OCI-LY3 (cell line): Measurements from ENCODE around the gene USF3.

Experiments
- H2AFZ ChIP-seq: fragments of 200-600, 300-600 bp; shearing (Covaris generic); 2 replicates; pipeline ENCODE4 v1.6.0; 2014; ENCODE audit warnings: antibody characterized with exemption, low read depth, low read length
- H3K27ac ChIP-seq: fragments of 200-600, 300-600 bp; sonication (generic); 2 replicates; pipeline ENCODE4 v1.5.1; 2014; ENCODE audit warnings: mild to moderate bottlenecking, low read length, moderate library complexity, mixed read lengths
- H3K27me3 ChIP-seq: fragments of 200-600, 300-600 bp; sonication (generic); 2 replicates; pipeline ENCODE4 v1.6.1; 2014; ENCODE audit warnings: low read depth, low read length, mixed read lengths
- H3K36me3 ChIP-seq: fragments of 200-600, 300-600 bp; sonication (generic); replicated peaks from 2 replicates; pipeline ENCODE3; 2014; ENCODE audit warnings: low read depth, low read length, mixed read lengths
- H3K4me1 ChIP-seq: fragments of 300-600, 200-600 bp; sonication (generic); 2 replicates; pipeline ENCODE4 v1.6.1; 2014; ENCODE audit warnings: low read length, mixed read lengths
- H3K4me2 ChIP-seq: fragments of 200-600, 300-600 bp; sonication (generic); 2 replicates; pipeline ENCODE4 v1.6.1; 2014; ENCODE audit warnings: low read length, mixed read lengths
- H3K4me3 ChIP-seq: fragments of 300-600, 200-600 bp; sonication (generic); 2 replicates; pipeline ENCODE4 v1.5.1; 2014; ENCODE audit warnings: antibody characterized with exemption, mild to moderate bottlenecking, low read length, moderate library complexity
- H3K79me2 ChIP-seq: fragments of 300-600, 200-600 bp; shearing (Covaris generic); 2 replicates; pipeline ENCODE4 v1.6.1; 2014; ENCODE audit warnings: mild to moderate bottlenecking, low read length, mixed read lengths
- H3K9ac ChIP-seq: fragments of 300-600, 200-600 bp; shearing (Covaris generic); 2 replicates; pipeline ENCODE4 v1.6.0; 2014; ENCODE audit warnings: mild to moderate bottlenecking, low read length, moderate library complexity
- H3K9me3 ChIP-seq: fragments of 200-600, 300-600 bp; shearing (Covaris generic); 2 replicates; pipeline ENCODE4 v1.6.1; 2014; ENCODE audit warnings: low read length, mixed read lengths; ENCODE audit not compliant: insufficient read depth
- H4K20me1 ChIP-seq: fragments of 200-600, 300-600 bp; sonication (generic); 2 replicates; pipeline ENCODE4 v1.6.1; 2016; ENCODE audit warnings: low read length, mixed read lengths; ENCODE audit not compliant: insufficient read depth
- EZH2phosphoT487 ChIP-seq: fragments of 200-600 bp; shearing (Covaris generic); IDR thresholded peaks from 2 replicates; pipeline ENCODE4 v1.6.1; 2018; ENCODE audit warnings: antibody characterized with exemption, mixed run types, low read depth
- TF ChIP-seq, protein P1 (sequence below): fragments of 200-600, 300-600 bp; sonication (generic); IDR thresholded peaks from 2 replicates; pipeline ENCODE4 v1.5.1; 2014; ENCODE audit warnings: antibody characterized with exemption, low read length, low read depth

The USF3 gene

DNA sequence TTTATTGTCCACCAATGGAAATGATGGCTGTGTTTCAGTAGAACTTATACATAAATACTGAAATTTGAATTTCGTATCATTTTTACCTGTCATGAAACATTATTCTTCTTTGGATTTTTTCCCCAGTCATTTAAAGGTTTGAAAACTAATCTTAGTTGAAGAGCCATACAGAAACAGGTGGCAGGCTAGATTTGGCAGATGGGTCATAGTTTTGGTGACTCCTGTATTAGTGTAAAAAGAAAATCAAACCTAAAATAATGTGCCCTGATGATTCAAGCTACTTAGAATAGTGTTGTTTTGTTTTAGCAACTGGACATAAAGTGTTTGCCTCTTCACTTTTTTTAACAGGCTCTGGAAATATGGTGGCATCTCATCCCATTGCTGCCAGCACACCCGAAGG is 95.2 kb downstream of the USF3 start:
- no peaks in the 10 kb centered on the region for H3K79me2 ChIP-seq
- H3K4me3 ChIP-seq, result no peak overlapping the region
- H3K9me3 ChIP-seq, result no peaks in the 10 kb centered on the region
- H3K27ac ChIP-seq, result no peak overlapping the region
- no peaks in the 10 kb centered on the region for H3K36me3 ChIP-seq
- no peaks in the 10 kb centered on the region for H4K20me1 ChIP-seq
- H2AFZ ChIP-seq, result no peak overlapping the region
- no peak overlapping the region for H3K9ac ChIP-seq
- peaks cover 3% of the 10 kb centered on the region for H3K4me1 ChIP-seq
- TF ChIP-seq, protein P1, sequence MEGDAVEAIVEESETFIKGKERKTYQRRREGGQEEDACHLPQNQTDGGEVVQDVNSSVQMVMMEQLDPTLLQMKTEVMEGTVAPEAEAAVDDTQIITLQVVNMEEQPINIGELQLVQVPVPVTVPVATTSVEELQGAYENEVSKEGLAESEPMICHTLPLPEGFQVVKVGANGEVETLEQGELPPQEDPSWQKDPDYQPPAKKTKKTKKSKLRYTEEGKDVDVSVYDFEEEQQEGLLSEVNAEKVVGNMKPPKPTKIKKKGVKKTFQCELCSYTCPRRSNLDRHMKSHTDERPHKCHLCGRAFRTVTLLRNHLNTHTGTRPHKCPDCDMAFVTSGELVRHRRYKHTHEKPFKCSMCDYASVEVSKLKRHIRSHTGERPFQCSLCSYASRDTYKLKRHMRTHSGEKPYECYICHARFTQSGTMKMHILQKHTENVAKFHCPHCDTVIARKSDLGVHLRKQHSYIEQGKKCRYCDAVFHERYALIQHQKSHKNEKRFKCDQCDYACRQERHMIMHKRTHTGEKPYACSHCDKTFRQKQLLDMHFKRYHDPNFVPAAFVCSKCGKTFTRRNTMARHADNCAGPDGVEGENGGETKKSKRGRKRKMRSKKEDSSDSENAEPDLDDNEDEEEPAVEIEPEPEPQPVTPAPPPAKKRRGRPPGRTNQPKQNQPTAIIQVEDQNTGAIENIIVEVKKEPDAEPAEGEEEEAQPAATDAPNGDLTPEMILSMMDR, result no peak
- no peak for TF ChIP-seq EZH2phosphoT487
- H3K27me3 ChIP-seq, result 0 out of 2 replicates have a peak, but pooled peaks cover 6% of the 10 kb centered on the region
- no peak overlapping the region for H3K4me2 ChIP-seq

DNA sequence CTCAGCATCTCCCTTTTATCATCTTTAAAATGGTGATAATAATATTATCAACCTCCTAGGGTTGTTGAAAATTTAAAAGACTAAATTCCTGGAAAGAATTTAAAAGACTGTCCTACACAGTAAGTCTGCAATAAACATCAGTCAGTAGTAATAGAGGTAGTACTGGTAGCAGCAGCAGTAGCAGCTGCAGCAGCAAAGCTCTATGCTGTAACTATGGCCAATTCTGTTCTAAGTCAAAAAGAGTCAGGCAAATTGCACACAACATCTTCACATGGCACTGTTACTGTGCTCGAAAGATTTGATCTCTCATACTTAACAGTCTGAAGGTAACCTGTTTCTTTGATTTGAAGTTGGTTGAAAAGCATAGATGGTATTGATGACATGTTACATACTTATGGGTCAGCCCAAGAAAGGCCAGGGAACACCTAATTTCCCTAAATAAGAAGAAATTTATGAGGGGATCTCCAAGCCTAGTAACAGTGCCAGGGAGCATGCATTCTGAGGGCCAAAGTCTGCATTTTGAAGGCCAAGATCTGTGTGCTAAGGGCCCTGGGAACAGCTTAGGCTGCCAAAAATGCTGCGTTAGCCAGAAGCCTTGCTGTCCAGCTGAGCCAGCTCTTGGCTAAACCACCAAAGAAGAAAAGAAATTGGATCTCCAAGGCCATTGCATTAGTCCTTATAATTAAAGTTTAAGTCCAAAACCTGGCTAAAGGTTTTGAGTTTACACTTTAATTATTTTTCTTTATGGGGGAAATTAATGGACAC is 95.8 kb downstream of the USF3 start:
- Histone ChIP-seq H3K79me2 (no peaks in the 10 kb centered on the region), H3K9ac (no peak overlapping the region), H3K4me1 (no peaks in the 10 kb centered on the region), H3K4me3 (no peak overlapping the region), H3K36me3 (no peaks in the 10 kb centered on the region), H3K27ac (no peak overlapping the region), H2AFZ (no peak overlapping the region), H3K4me2 (no peak overlapping the region), H4K20me1 (no peaks in the 10 kb centered on the region), H3K27me3 (0 out of 2 replicates have a peak, but pooled peaks cover 6% of the 10 kb centered on the region), H3K9me3 (no peaks in the 10 kb centered on the region)
- TF ChIP-seq, protein P1, result no peak
- no peak for TF ChIP-seq EZH2phosphoT487
